Nephron progenitor cell (in vitro differentiated cells): ENCODE measurements around the gene SCO1.

Experiments
- DNase-seq: peaks from one replicate; pipeline ENCODE4 v3.0.0; 2021
- H3K27ac Mint-ChIP-seq: 2 replicates; pipeline ENCODE4 v1.8.0; 2021; ENCODE audit warnings: mild to moderate bottlenecking, moderate library complexity, mixed read lengths
- H3K27me3 Mint-ChIP-seq: 2 replicates; pipeline ENCODE4 v1.8.0; 2021; ENCODE audit warnings: mild to moderate bottlenecking, low read depth, mixed read lengths; ENCODE audit not compliant: poor library complexity
- H3K36me3 Mint-ChIP-seq: 2 replicates; pipeline ENCODE4 v1.8.0; 2021; ENCODE audit warnings: low read depth, mixed read lengths
- H3K4me1 Mint-ChIP-seq: 2 replicates; pipeline ENCODE4 v1.8.0; 2021; ENCODE audit warnings: mixed read lengths
- H3K4me3 Mint-ChIP-seq: 2 replicates; pipeline ENCODE4 v1.8.0; 2021; ENCODE audit warnings: mild to moderate bottlenecking, moderate library complexity, mixed read lengths
- H3K9me3 Mint-ChIP-seq: 2 replicates; pipeline ENCODE4 v1.8.0; 2021; ENCODE audit warnings: mild to moderate bottlenecking, moderate library complexity, mixed read lengths
- TF ChIP-seq, protein P1 (sequence below): fragments of 200-600 bp; sonication (generic); IDR thresholded peaks from 2 replicates; pipeline ENCODE4 v1.5.0; 2021; ENCODE audit warnings: antibody characterized with exemption

SCO1 gene

GRCh38 chr17:10648956-10649355 lies 48.4 kb downstream of the SCO1 start:
- DNase-seq: no peak
- TF ChIP-seq, protein P1, sequence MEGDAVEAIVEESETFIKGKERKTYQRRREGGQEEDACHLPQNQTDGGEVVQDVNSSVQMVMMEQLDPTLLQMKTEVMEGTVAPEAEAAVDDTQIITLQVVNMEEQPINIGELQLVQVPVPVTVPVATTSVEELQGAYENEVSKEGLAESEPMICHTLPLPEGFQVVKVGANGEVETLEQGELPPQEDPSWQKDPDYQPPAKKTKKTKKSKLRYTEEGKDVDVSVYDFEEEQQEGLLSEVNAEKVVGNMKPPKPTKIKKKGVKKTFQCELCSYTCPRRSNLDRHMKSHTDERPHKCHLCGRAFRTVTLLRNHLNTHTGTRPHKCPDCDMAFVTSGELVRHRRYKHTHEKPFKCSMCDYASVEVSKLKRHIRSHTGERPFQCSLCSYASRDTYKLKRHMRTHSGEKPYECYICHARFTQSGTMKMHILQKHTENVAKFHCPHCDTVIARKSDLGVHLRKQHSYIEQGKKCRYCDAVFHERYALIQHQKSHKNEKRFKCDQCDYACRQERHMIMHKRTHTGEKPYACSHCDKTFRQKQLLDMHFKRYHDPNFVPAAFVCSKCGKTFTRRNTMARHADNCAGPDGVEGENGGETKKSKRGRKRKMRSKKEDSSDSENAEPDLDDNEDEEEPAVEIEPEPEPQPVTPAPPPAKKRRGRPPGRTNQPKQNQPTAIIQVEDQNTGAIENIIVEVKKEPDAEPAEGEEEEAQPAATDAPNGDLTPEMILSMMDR: no peak
- Mint-ChIP-seq H3K4me3 (no peak overlapping the region), H3K4me1 (peaks cover 13% of the 10 kb centered on the region), H3K36me3 (peaks cover 4% of the 10 kb centered on the region), H3K9me3 (no peaks in the 10 kb centered on the region), H3K27me3 (peaks cover 9% of the 10 kb centered on the region), H3K27ac (no peak overlapping the region)

GRCh38 chr17:10648381-10648780 lies 49.0 kb downstream of the SCO1 start:
- H3K4me1 Mint-ChIP-seq: peaks cover 8% of the 10 kb centered on the region
- no peak overlapping the region for H3K27ac Mint-ChIP-seq
- DNase-seq: no peak
- peaks cover 5% of the 10 kb centered on the region for H3K36me3 Mint-ChIP-seq
- TF ChIP-seq, protein P1: no peak
- peaks cover 6% of the 10 kb centered on the region for H3K27me3 Mint-ChIP-seq
- no peaks in the 10 kb centered on the region for H3K9me3 Mint-ChIP-seq
- H3K4me3 Mint-ChIP-seq: no peak overlapping the region

GRCh38 chr17:10646392-10646990 lies 50.8 kb downstream of the SCO1 start:
- Mint-ChIP-seq H3K9me3 (no peaks in the 10 kb centered on the region), H3K4me3 (no peak overlapping the region), H3K27me3 (peaks cover 6% of the 10 kb centered on the region), H3K36me3 (peaks cover 5% of the 10 kb centered on the region), H3K4me1 (peaks cover 8% of the 10 kb centered on the region), H3K27ac (no peak overlapping the region)
- TF ChIP-seq, protein P1: peak; percentile 79
- peak; percentile 87 for DNase-seq

DNA sequence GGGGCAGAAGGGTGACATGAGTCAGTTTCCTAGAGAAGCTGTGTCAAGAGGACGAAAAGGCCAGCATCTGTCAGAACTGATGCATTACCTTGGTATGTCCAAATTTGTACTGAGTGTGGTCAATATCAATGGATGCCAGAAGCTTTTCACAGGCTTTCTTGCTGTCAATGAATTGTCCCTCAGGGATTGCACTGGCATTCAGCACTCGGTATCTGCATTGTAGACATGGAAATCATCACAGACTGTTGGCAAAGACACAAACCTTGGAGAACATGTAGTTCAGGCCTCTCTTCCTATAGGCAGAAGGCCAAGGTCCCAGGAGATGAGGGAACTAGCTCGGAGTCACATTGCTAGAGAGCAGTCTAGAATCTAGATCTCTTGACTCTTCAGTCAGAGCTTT lies 56.9 kb downstream of the SCO1 start:
- no peak for DNase-seq
- peaks cover 39% of the 10 kb centered on the region for H3K36me3 Mint-ChIP-seq
- H3K27ac Mint-ChIP-seq: no peak overlapping the region
- H3K4me3 Mint-ChIP-seq: no peak overlapping the region
- H3K27me3 Mint-ChIP-seq: peaks cover under 1% of the 10 kb centered on the region
- H3K4me1 Mint-ChIP-seq: no peaks in the 10 kb centered on the region
- TF ChIP-seq, protein P1: no peak
- no peaks in the 10 kb centered on the region for H3K9me3 Mint-ChIP-seq

GRCh38 chr17:10638151-10638550 lies 59.2 kb downstream of the SCO1 start:
- no peak overlapping the region for H3K4me3 Mint-ChIP-seq

More at GRCh38 chr17:10638151-10638550, 59.2 kb downstream of the SCO1 start:
- TF ChIP-seq, protein P1: no peak
- Mint-ChIP-seq H3K36me3 (peaks cover 35% of the 10 kb centered on the region), H3K27me3 (no peaks in the 10 kb centered on the region), H3K27ac (peak overlapping the region; percentile 7), H3K4me1 (peaks cover 8% of the 10 kb centered on the region), H3K9me3 (no peaks in the 10 kb centered on the region)
- no peak for DNase-seq
